Measurements from ENCODE around the gene MPHOSPH9. TPM values are rescaled to one million over a fixed set of nuclear protein-coding genes. Genes with fewer than 3 reads are reported as not detected.
A peak's percentile ranks its signal among the peaks of the same experiment; 100 is the strongest.

MPHOSPH9 gene
- total and polyA plus RNA-seq, 10 donors = 7.1 to 97.3 (median 40.0) TPM

GRCh38 chr12:123232472-123232806 lies 502 bp downstream of the MPHOSPH9 start:
- Histone ChIP-seq H3K36me3 (peaks cover 0 to 19% (median 0%) of the 10 kb centered on the region in 6 donors), H3K4me3 (peak overlapping the region; percentile 60 to 97 (median 81)), H3K27me3 (replicated peaks in 1 of 7) (no peaks in the 10 kb centered on the region), H3K9me3 (no peaks in the 10 kb centered on the region), H3K27ac (peak overlapping the region; percentile 80 to 96 (median 94)), H3K4me1 (peaks cover 36 to 89% (median 82%) of the 10 kb centered on the region in 6 donors)
- WGBS, 5 donors = 0 to 2% (median 0%) methylated on average over 15 of the region's 15 CpGs
- intact Hi-C loops (cut with DNase I; ENCODE audit: low total_unique reads) = loop anchor here (5.0 to 10.0 kb wide), 2 partner anchors 250 to 378 kb away; partner anchors contain the start of gene ARL6IP4
- no peak for DNase-seq
- TF ChIP-seq, protein P1, sequence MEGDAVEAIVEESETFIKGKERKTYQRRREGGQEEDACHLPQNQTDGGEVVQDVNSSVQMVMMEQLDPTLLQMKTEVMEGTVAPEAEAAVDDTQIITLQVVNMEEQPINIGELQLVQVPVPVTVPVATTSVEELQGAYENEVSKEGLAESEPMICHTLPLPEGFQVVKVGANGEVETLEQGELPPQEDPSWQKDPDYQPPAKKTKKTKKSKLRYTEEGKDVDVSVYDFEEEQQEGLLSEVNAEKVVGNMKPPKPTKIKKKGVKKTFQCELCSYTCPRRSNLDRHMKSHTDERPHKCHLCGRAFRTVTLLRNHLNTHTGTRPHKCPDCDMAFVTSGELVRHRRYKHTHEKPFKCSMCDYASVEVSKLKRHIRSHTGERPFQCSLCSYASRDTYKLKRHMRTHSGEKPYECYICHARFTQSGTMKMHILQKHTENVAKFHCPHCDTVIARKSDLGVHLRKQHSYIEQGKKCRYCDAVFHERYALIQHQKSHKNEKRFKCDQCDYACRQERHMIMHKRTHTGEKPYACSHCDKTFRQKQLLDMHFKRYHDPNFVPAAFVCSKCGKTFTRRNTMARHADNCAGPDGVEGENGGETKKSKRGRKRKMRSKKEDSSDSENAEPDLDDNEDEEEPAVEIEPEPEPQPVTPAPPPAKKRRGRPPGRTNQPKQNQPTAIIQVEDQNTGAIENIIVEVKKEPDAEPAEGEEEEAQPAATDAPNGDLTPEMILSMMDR (IDR thresholded peaks at IDR 0.05 in 8 of 11, conservative IDR thresholded peaks at IDR 0.05 in 3 of 11) = no peak
- TF ChIP-seq POLR2A (IDR thresholded peaks at IDR 0.05) = no peak
- TF ChIP-seq POLR2AphosphoS5 (IDR thresholded peaks at IDR 0.05) = no peak

DNA sequence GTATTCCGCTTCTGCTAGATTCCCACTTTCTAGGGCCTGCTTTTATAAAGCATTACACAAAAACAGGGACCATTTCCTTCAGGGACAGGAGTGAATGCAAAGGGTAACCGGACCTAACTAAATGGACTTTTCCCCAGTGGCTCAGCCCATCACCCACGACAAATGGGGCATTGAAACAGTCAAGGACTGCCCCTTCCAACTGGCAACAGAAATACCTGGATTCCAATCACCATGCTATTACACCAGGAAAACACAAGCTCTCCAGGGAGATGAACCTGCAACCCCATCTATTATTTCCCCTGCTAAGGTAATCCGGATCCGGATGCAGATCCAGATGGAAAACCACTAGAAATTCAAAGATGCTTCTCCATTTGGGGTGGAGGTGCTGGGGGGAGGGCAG lies 1.0 kb downstream of the MPHOSPH9 start:
- TF ChIP-seq, protein P1 (IDR thresholded peaks at IDR 0.05 in 8 of 11, conservative IDR thresholded peaks at IDR 0.05 in 3 of 11) = no peak
- TF ChIP-seq POLR2AphosphoS5 (IDR thresholded peaks at IDR 0.05) = no peak
- no peak for TF ChIP-seq POLR2A (IDR thresholded peaks at IDR 0.05)
- H3K27ac ChIP-seq = peak overlapping the region in 7 of 8 donors; percentile 88 to 96 (median 95)
- peaks cover 0 to 18% (median 0%) of the 10 kb centered on the region in 6 donors for H3K36me3 ChIP-seq
- peaks cover 35 to 88% (median 78%) of the 10 kb centered on the region in 6 donors for H3K4me1 ChIP-seq
- H3K4me3 ChIP-seq = peak overlapping the region; percentile 60 to 97 (median 81)
- DNase-seq = no peak
- H3K9me3 ChIP-seq = no peaks in the 10 kb centered on the region
- intact Hi-C loops (cut with DNase I; ENCODE audit: low total_unique reads) = loop anchor here (5.0 to 10.0 kb wide), 2 partner anchors 250 to 377 kb away; partner anchors contain the start of gene ARL6IP4
- WGBS, 5 donors = 22 to 30% (median 27%) methylated on average over 5 of the region's 5 CpGs
- no peaks in the 10 kb centered on the region for H3K27me3 ChIP-seq (replicated peaks in 1 of 7)

- no peak for TF ChIP-seq POLR2AphosphoS5 (IDR thresholded peaks at IDR 0.05)
- TF ChIP-seq, protein P1 (IDR thresholded peaks at IDR 0.05 in 8 of 11, conservative IDR thresholded peaks at IDR 0.05 in 3 of 11) = no peak
- TF ChIP-seq POLR2A (IDR thresholded peaks at IDR 0.05) = no peak
- no peak for DNase-seq
- intact Hi-C loops (cut with DNase I; ENCODE audit: low total_unique reads) = no loop called here
- Histone ChIP-seq H3K9me3 (no peaks in the 10 kb centered on the region), H3K36me3 (peaks cover 0 to 20% (median 0%) of the 10 kb centered on the region in 6 donors), H3K4me1 (peaks cover 16 to 73% (median 53%) of the 10 kb centered on the region in 6 donors), H3K4me3 (peak overlapping the region in 3 of 8 donors; percentile 5 to 42 (median 18)), H3K27ac (peak overlapping the region in 7 of 8 donors; percentile 28 to 67 (median 61)), H3K27me3 (replicated peaks in 1 of 7) (no peaks in the 10 kb centered on the region)
- WGBS, 5 donors = 17 to 34% (median 20%) methylated on average over 3 of the region's 3 CpGs
These were observed 3.9 kb downstream of the MPHOSPH9 start for GRCh38 chr12:123229051-123229450.

DNA sequence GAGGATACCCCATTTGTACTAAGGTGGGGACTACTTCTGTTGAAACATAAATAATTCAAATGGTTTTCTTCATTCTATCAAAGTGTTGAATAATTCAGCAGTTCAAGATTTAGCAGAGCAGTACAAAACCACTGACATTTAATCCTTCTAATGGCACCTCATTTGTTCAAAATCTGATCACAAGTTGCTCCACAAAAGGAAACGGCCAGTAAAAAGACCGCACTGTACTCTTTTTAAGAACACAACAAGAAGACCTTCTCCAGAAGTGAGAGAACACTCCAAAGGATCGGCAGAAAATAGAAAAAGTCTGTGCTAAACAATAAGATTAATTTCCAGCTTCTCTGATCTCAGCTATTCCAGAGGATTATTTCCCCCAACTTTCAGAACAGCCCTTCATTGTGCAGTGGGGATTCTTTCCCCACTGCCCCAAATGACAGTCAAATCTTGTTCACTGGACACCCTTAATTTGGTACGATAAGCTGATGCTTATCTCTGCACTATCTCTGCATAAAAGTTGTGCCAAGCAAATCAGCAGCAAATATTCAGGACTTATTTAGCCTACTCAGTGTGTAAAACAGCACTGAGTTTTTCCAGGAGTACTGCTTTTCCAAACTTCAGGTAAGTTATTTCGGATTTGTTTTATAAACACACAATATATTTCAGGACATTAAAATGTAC lies 5.2 kb downstream of the MPHOSPH9 start:
- peaks cover 15 to 81% (median 51%) of the 10 kb centered on the region in 6 donors for H3K4me1 ChIP-seq
- no peaks in the 10 kb centered on the region for H3K9me3 ChIP-seq
- no peak overlapping the region for H3K4me3 ChIP-seq
- TF ChIP-seq POLR2A (IDR thresholded peaks at IDR 0.05) (no peak), POLR2AphosphoS5 (IDR thresholded peaks at IDR 0.05) (no peak)
- TF ChIP-seq, protein P1 (IDR thresholded peaks at IDR 0.05 in 8 of 11, conservative IDR thresholded peaks at IDR 0.05 in 3 of 11) = no peak
- no peak for DNase-seq
- WGBS, 5 donors = 56 to 78% (median 57%) methylated on average over 5 of the region's 5 CpGs
- no peak overlapping the region for H3K27ac ChIP-seq
- intact Hi-C loops (cut with DNase I; ENCODE audit: low total_unique reads) = no loop called here
- no peaks in the 10 kb centered on the region for H3K27me3 ChIP-seq (replicated peaks in 1 of 7)
- peaks cover 0 to 30% (median 1%) of the 10 kb centered on the region in 6 donors for H3K36me3 ChIP-seq

All from spleen (tissue), 11 donors.